Non-pigmented ciliary epithelial cell (primary cell): ENCODE data around the gene NAP1L4.

Experiments used
- DNase-seq: peaks from one replicate; pipeline ENCODE4 v3.0.0-alpha.2; 2010; ENCODE audit warnings: low read depth

Gene NAP1L4

GRCh38 chr11:3010521-3011275 is 18.6 kb upstream of the NAP1L4 start:
- no peak for DNase-seq

- DNase-seq, result no peak
These were observed 17.9 kb upstream of the NAP1L4 start for GRCh38 chr11:3010004-3010403.

GRCh38 chr11:3009481-3009880 is 17.4 kb upstream of the NAP1L4 start:
- no peak for DNase-seq

GRCh38 chr11:3008746-3009336 is 16.7 kb upstream of the NAP1L4 start:
- DNase-seq, result no peak

- no peak for DNase-seq
These were observed 15.4 kb upstream of the NAP1L4 start for GRCh38 chr11:3007404-3008010.

GRCh38 chr11:3006505-3007260 is 14.6 kb upstream of the NAP1L4 start:
- DNase-seq, result no peak

GRCh38 chr11:3004481-3004880 is 12.4 kb upstream of the NAP1L4 start:
- DNase-seq, result no peak

- no peak for DNase-seq
These were observed 11.5 kb upstream of the NAP1L4 start for GRCh38 chr11:3003396-3004231.

GRCh38 chr11:3002871-3003270 is 10.7 kb upstream of the NAP1L4 start:
- no peak for DNase-seq

DNA sequence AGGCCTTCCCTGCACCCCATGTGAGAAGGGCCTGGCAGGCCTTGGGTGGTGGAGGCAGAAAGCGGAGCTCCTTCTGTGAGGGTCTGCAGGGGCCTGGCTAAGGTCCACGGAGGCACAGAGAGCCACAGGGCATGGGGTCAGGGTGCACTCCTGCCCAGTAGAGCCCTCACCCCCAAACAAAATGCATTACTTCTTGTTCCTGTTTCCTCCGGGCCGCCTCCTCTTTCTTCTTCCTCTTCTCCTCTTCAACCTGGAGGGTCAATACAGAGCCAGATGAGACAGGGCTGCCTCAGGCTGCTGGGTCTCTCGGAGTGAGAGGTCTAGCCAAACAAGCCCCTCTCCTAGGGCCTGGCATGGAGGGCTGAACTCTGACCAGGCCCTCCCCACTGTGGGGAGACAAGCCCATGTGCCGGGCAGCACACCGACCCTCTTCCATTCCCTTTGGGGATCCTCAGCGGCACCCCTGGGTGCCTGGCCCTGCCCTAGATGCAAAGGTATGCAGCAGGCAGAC is 10.3 kb upstream of the NAP1L4 start:
- no peak for DNase-seq

- no peak for DNase-seq
These were observed 9.4 kb upstream of the NAP1L4 start for GRCh38 chr11:3001496-3001895.

DNA sequence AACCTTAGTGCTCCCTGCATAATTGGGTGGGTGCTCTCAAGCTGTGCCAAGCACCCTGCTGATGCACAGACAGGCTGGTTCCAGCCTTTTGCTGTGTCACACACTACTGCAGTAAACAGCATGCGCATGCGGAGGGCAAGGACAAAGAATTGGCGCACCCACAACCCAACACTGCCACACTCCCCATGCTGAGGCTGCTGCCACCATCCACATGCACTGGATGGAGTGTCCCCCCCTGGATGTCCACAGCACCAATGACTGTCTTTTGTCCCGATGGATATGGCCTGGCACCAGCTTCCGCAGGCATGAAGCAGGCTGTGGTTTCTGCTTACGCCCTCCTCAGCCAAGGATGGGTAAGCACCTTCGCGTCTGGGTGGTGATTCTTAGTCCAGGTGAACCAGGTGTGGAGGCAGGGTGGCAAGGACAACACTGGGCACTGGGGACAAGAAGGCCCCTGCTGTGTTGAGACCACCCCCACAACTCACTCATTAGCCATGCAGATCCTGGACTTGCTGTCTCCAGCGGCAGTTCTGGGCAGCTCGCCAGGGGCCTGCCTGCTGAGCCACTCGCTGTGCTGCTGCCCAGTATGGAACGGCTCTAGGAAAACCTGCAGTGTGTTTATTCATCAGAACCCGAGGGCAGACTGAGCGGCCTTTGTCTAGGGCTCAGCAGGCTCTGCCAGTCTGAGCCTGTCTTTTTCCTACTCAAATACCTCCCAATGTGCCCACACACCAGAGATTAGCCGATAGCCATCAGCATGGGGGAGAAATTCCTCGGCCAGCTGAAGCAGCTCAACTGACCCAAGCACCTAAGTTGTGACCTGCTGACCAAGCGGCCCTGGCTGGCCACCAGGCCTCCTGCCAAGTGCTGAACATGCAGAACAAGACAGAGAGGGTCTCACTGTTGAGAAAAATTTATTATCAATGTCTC is 8.2 kb upstream of the NAP1L4 start:
- no peak for DNase-seq

DNA sequence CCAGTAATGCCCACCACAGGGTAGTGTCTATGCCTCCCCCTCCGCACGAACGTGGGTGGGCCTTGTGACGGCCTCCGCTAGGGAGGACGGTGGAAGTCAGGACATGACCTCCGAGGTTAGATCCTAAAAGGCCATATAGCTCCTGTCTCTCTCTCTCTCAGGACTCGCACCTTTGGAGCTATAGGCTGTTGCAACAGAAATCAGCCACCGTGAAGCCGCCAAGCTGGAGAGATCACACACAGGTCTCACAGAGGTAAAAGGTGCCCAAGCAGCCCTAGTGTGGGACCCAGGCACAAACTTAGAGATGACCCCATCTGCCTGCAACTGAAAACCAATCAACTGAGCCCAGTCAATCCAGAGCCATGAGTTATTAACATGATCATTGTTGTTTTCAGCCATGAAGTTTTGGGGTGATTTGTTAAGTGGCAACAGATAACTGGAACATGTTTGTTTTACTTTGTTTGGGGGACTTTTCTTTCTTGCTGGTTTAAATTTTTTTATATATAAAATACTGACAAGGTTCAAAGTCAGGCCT is 7.4 kb upstream of the NAP1L4 start:
- DNase-seq, result no peak

GRCh38 chr11:2998073-2998850 is 6.1 kb upstream of the NAP1L4 start:
- DNase-seq, result no peak

DNA sequence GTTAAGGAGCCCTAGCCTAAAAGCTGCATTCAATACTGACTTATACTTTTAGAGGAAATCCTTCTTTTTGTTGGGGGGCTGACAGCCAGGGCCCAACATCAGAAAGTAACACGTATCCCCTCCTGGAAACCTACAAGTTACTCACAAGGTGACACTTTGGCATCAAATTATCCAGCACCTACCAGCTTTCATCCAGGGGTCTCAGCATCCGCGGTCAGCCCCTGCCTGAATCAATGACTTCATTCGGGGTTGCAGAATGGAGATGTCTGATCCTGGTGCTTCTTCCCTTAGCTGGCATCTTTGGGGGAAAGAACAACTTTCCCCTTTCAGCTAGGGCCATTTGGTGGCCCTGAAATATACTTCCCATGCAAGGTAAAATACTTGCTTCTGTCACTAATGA is 5.3 kb upstream of the NAP1L4 start:
- DNase-seq, result no peak

- DNase-seq, result no peak
These were observed 4.8 kb upstream of the NAP1L4 start for GRCh38 chr11:2996976-2997375.

GRCh38 chr11:2995893-2996554 is 3.9 kb upstream of the NAP1L4 start:
- DNase-seq, result no peak

GRCh38 chr11:2995031-2995561 is 3.0 kb upstream of the NAP1L4 start:
- DNase-seq, result no peak

- DNase-seq, result no peak
These were observed 2.2 kb upstream of the NAP1L4 start for GRCh38 chr11:2994336-2994730.
